SK-N-SH (cell line): ENCODE results near the gene EID3. TPM values are rescaled to one million over a fixed set of nuclear protein-coding genes. Genes with fewer than 3 reads are reported as not detected.

Source experiments
- CTCF ChIA-PET: fragments of 300-600, 350-600 bp; formaldehyde crosslinking; extraction: SDS; loops from one replicate; lab custom pipeline; 2021; lab: Yijun Ruan, JAX
- POLR2A ChIA-PET: fragments of 350-600 bp; sonication (Branson Sonifier 250); formaldehyde crosslinking; extraction: SDS; loops from one replicate; lab custom pipeline; 2020; ENCODE audit warnings: antibody characterized with exemption, inconsistent platforms; lab: Yijun Ruan, JAX
- DNase-seq: peaks from one replicate; pipeline ENCODE4 v3.0.0; 2012
- H2AFZ ChIP-seq: fragments of 200-600 bp; sonication (generic); 2 replicates; pipeline ENCODE4 v1.8.1; 2016; ENCODE audit warnings: antibody characterized with exemption, mild to moderate bottlenecking, low read depth
- H3F3A ChIP-seq: fragments of 200-600 bp; sonication (generic); replicated peaks from 2 replicates; pipeline ENCODE3; 2016; ENCODE audit warnings: antibody characterized with exemption, mild to moderate bottlenecking; ENCODE audit not compliant: insufficient read depth
- H3K27ac ChIP-seq, 2 experiments: fragments of 200-500 bp in 1 of 2; fragments of 200-600 bp in 1 of 2; sonication (Bioruptor generic) in 1 of 2; sonication (generic), shearing (Covaris generic) in 1 of 2; 2 replicates each; pipeline versions ENCODE4 v1.5.1 to v1.6.1; 2014 to 2016; ENCODE audit warnings: low read depth in 2 of 2, inconsistent platforms in 1 of 2, low read length in 1 of 2, mild to moderate bottlenecking in 1 of 2, mixed read lengths in 1 of 2
- H3K27me3 ChIP-seq: fragments of 200-600 bp; sonication (generic), shearing (Covaris generic); 2 replicates; pipeline ENCODE4 v1.6.1; 2016; ENCODE audit warnings: mixed run types; ENCODE audit not compliant: insufficient read depth
- H3K36me3 ChIP-seq, 2 experiments: fragments of 200-500 bp in 1 of 2; fragments of 200-600 bp in 1 of 2; sonication (Bioruptor generic) in 1 of 2; sonication (generic) in 1 of 2; replicated peaks in 1 of 2; 2 replicates each; pipeline versions ENCODE3 to v1.5.1; 2014 to 2016; ENCODE audit warnings: low read length in 1 of 2, mild to moderate bottlenecking in 1 of 2; ENCODE audit not compliant: insufficient read depth in 2 of 2, control insufficient read depth in 1 of 2
- H3K4me1 ChIP-seq, 2 experiments: fragments of 200-500 bp in 1 of 2; fragments of 200-600 bp in 1 of 2; sonication (Bioruptor generic) in 1 of 2; sonication (generic), shearing (Covaris generic) in 1 of 2; 2 replicates each; pipeline versions ENCODE4 v1.5.1 to v1.6.1; 2014 to 2016; ENCODE audit warnings: low read depth in 1 of 2, low read length in 1 of 2, mixed run types in 1 of 2; ENCODE audit not compliant: insufficient read depth in 2 of 2, control insufficient read depth in 1 of 2
- H3K4me2 ChIP-seq: fragments of 200-600 bp; sonication (generic), shearing (Covaris generic); 2 replicates; pipeline ENCODE4 v1.6.1; 2017; ENCODE audit warnings: mixed run types
- H3K4me3 ChIP-seq, 2 experiments: fragments of 200-500 bp in 1 of 2; fragments of 200-600 bp in 1 of 2; sonication (Bioruptor generic) in 1 of 2; sonication (generic), shearing (Covaris generic) in 1 of 2; 2 replicates each; pipeline versions ENCODE4 v1.5.1 to v1.8.1; 2014 to 2016; ENCODE audit warnings: low read depth in 2 of 2, inconsistent platforms in 1 of 2, low read length in 1 of 2, mild to moderate bottlenecking in 1 of 2, mixed read lengths in 1 of 2, moderate library complexity in 1 of 2
- H3K79me2 ChIP-seq: fragments of 200-600 bp; sonication (generic); 2 replicates; pipeline ENCODE4 v1.8.1; 2017; ENCODE audit warnings: mild to moderate bottlenecking; ENCODE audit not compliant: insufficient read depth
- H3K9ac ChIP-seq: fragments of 200-600 bp; sonication (generic); 2 replicates; pipeline ENCODE4 v1.6.1; 2017; ENCODE audit warnings: mixed run types
- H3K9me2 ChIP-seq: fragments of 200-600 bp; sonication (generic); 2 replicates; pipeline ENCODE4 v1.6.1; 2017; ENCODE audit warnings: mixed run types
- H3K9me3 ChIP-seq: fragments of 200-600 bp; sonication (generic); 2 replicates; pipeline ENCODE4 v1.6.1; 2017; ENCODE audit warnings: mixed run types, mild to moderate bottlenecking, moderate library complexity
- H4K20me1 ChIP-seq: fragments of 200-600 bp; sonication (generic); 2 replicates; pipeline ENCODE4 v1.6.1; 2017; ENCODE audit warnings: mild to moderate bottlenecking, mixed run types; ENCODE audit not compliant: insufficient read depth
- ELF1 ChIP-seq: IDR thresholded peaks from 2 replicates; pipeline ENCODE4 v1.4.0; 2012
- EZH2phosphoT487 ChIP-seq: fragments of 200-600 bp; sonication (generic); IDR thresholded peaks from 2 replicates; pipeline ENCODE4 v1.6.1; 2017; ENCODE audit warnings: low read depth, mixed run types, mild to moderate bottlenecking, antibody characterized with exemption, moderate library complexity, borderline replicate concordance
- MEF2A ChIP-seq: IDR thresholded peaks from 2 replicates; pipeline ENCODE4 v1.4.0; 2012; ENCODE audit warnings: low read depth, borderline replicate concordance
- NFIC ChIP-seq: IDR thresholded peaks from 2 replicates; pipeline ENCODE4 v1.4.0; 2012; ENCODE audit warnings: borderline replicate concordance
- RAD21 ChIP-seq: IDR thresholded peaks from 2 replicates; pipeline ENCODE4 v1.6.1; 2012; ENCODE audit warnings: mild to moderate bottlenecking, low read length
- RFX5 ChIP-seq: IDR thresholded peaks from 2 replicates; pipeline ENCODE4 v1.6.1; 2012; ENCODE audit warnings: mild to moderate bottlenecking, improper control_type of control experiment, low read length
- TCF12 ChIP-seq: IDR thresholded peaks from 2 replicates; pipeline ENCODE4 v1.4.0; 2012
- TEAD4 ChIP-seq: IDR thresholded peaks from 2 replicates; pipeline ENCODE4 v1.4.0; 2012; ENCODE audit warnings: mild to moderate bottlenecking, borderline replicate concordance; ENCODE audit not compliant: insufficient read depth
- USF1 ChIP-seq: IDR thresholded peaks from 2 replicates; pipeline ENCODE4 v1.4.0; 2012; ENCODE audit warnings: low read depth, borderline replicate concordance
- YY1 ChIP-seq: IDR thresholded peaks from 2 replicates; pipeline ENCODE4 v1.4.0; 2012; ENCODE audit warnings: low read depth, mild to moderate bottlenecking
- WGBS: methylation state at CpG from one replicate; pipeline ENCODE4 v1.1.6; 2017; ENCODE audit warnings: low lambda C conversion rate; 5-methylcytosine and 5-hydroxymethylcytosine counted together
- polyA plus RNA-seq, 3 experiments: library from polyadenylated mRNA; depleted of rRNA; stranded (reverse); fragments of >200 nt; gene quantifications; 2 replicates each; pipeline ENCODE4 v1.2.3, GENCODE V29; 2012
- TF ChIP-seq, protein P1 (sequence below): IDR thresholded peaks from 2 replicates; pipeline ENCODE4 v1.4.0; 2012; ENCODE audit warnings: low read depth
- TF ChIP-seq, protein P2 (sequence below): IDR thresholded peaks from 2 replicates; pipeline ENCODE4; 2012
- TF ChIP-seq, protein P3 (sequence below): fragments of 150-350 bp; IDR thresholded peaks from 2 replicates; pipeline ENCODE4 v1.6.1; 2017; ENCODE audit warnings: antibody characterized with exemption, low read length, low read depth, borderline replicate concordance

EID3 gene
- polyA plus RNA-seq, 1 of the 3 experiments (the other 2 are of a cell fraction): 0.92 TPM

DNA sequence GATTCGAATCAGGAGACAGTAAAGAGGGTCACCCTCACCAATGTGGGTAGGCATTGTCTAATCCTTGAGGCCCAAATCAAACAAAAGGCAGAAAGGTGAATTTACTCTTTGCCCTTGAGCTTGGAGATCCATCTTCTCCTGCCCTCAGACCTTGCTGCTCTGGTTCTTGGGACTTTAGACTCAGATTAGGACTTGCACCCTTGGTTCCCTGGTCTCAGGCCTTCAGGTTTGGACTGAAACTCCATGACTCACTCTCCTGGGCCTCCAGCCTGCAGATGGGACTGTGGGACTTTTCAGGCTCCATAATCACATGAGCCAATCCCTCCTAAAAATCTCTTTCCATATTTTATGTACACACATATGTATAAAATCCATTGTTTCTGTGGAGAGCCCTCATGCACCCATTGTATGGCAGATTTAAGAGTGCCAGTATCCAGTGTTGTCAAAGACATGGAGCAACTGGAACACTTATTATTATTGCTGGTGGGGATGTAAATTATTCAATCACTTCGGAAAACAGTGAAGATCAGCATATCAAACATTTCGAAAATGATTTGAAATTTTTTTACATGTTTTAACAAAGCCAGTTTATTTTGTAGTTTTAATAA, 48.7 kb downstream of the EID3 start:
- no peak overlapping the region for H3K4me2 ChIP-seq
- POLR2A ChIA-PET: no interaction called here
- no peak for DNase-seq
- H3K9ac ChIP-seq: no peak overlapping the region
- no peaks in the 10 kb centered on the region for H3K27me3 ChIP-seq
- H4K20me1 ChIP-seq: peaks cover 13% of the 10 kb centered on the region
- H3K27ac ChIP-seq: no peak overlapping the region
- H2AFZ ChIP-seq: no peak overlapping the region
- no peaks in the 10 kb centered on the region for H3K9me2 ChIP-seq
- peaks cover 8% of the 10 kb centered on the region for H3F3A ChIP-seq
- no peaks in the 10 kb centered on the region for H3K4me1 ChIP-seq
- 86% methylated on average over 3 of the region's 3 CpGs for WGBS
- peaks cover 55 to 59% of the 10 kb centered on the region in 2 experiments for H3K36me3 ChIP-seq
- peaks cover 12% of the 10 kb centered on the region for H3K79me2 ChIP-seq
- CTCF ChIA-PET: interaction anchor here (0.9 to 1.0 kb wide), 2 partner anchors 29 to 30 kb away, joined by 3 read pairs; no protein-coding TSS in a partner anchor
- no peak overlapping the region for H3K4me3 ChIP-seq
- no peak for TF ChIP-seq ELF1
- no peak for TF ChIP-seq USF1
- TF ChIP-seq, protein P1, sequence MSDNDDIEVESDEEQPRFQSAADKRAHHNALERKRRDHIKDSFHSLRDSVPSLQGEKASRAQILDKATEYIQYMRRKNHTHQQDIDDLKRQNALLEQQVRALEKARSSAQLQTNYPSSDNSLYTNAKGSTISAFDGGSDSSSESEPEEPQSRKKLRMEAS: no peak
- no peak for TF ChIP-seq RFX5
- no peak for TF ChIP-seq TCF12
- TF ChIP-seq, protein P2, sequence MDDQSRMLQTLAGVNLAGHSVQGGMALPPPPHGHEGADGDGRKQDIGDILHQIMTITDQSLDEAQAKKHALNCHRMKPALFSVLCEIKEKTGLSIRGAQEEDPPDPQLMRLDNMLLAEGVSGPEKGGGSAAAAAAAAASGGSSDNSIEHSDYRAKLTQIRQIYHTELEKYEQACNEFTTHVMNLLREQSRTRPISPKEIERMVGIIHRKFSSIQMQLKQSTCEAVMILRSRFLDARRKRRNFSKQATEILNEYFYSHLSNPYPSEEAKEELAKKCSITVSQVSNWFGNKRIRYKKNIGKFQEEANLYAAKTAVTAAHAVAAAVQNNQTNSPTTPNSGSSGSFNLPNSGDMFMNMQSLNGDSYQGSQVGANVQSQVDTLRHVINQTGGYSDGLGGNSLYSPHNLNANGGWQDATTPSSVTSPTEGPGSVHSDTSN: no peak
- TF ChIP-seq YY1: no peak
- TF ChIP-seq EZH2phosphoT487: no peak
- TF ChIP-seq, protein P3, sequence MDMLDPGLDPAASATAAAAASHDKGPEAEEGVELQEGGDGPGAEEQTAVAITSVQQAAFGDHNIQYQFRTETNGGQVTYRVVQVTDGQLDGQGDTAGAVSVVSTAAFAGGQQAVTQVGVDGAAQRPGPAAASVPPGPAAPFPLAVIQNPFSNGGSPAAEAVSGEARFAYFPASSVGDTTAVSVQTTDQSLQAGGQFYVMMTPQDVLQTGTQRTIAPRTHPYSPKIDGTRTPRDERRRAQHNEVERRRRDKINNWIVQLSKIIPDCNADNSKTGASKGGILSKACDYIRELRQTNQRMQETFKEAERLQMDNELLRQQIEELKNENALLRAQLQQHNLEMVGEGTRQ: no peak
- TF ChIP-seq TEAD4: no peak
- no peaks in the 10 kb centered on the region for H3K9me3 ChIP-seq

DNA sequence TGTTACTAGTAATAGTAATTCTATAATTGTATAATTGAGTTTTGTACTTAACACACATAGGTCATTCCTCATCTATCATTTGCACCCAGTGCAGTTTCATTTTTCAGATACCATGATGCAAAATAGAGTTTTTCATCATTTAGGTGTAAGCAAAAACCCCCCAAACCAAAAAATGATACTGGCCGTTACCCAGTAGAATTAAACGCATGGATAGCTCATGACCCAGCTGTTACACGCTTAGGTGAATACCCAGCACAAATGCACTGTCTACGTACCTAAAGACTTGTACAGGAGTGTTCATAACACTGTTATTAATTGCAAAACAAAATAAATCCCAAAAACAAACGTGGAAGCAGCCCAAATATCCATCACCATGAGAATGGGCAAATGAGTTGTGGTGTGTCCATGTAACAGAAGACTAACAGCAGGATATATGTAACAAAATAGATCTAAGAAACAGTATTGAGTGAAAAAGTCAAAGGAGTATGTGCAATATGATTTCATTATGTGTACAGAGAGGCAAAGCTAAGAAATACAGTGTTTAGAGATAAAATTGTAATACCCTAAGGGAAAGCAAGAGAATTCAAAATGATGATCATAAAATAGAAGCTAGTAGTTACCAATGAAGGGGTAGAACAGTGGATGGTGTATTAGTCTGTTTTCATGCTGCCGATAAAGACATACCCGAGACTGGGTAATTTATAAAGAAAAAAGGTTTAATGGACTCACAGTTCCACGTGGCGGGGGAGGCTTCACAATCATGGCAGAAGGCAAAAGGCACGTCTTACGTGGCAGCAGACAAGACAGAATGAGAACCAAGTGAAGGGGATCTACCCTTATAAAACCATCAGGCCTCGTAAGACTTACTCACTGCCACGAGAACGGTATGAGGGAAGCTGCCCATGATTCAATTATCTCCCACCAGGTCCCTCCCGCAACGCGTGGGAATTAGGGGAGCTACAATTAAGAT, 49.8 kb downstream of the EID3 start:
- no peaks in the 10 kb centered on the region for H3K4me1 ChIP-seq
- no peak overlapping the region for H3K27ac ChIP-seq
- no peaks in the 10 kb centered on the region for H3K9me3 ChIP-seq
- H2AFZ ChIP-seq: no peak overlapping the region
- peaks cover 8% of the 10 kb centered on the region for H3F3A ChIP-seq
- CTCF ChIA-PET: interaction anchor here (0.9 to 1.3 kb wide), 4 partner anchors 10 to 151 kb away, joined by 3 to 5 read pairs (median 3); no protein-coding TSS in a partner anchor
- H3K9me2 ChIP-seq: no peaks in the 10 kb centered on the region
- TF ChIP-seq RAD21 (no peak), MEF2A (no peak), NFIC (no peak)
- DNase-seq: no peak
- H3K4me3 ChIP-seq: no peak overlapping the region
- H3K9ac ChIP-seq: no peak overlapping the region
- 90% methylated on average over 17 of the region's 17 CpGs for WGBS
- H3K36me3 ChIP-seq: peaks cover 48 to 52% of the 10 kb centered on the region in 2 experiments
- peaks cover 8% of the 10 kb centered on the region for H3K79me2 ChIP-seq
- peaks cover 13% of the 10 kb centered on the region for H4K20me1 ChIP-seq
- POLR2A ChIA-PET: no interaction called here
- H3K4me2 ChIP-seq: no peak overlapping the region
- H3K27me3 ChIP-seq: no peaks in the 10 kb centered on the region
